COLO829 (cell line): Measurements from ENCODE around the gene ASB16.
"Not testable (repeated sequence)": the region's sequence is repeated elsewhere in the genome, so short reads cannot be mapped to it uniquely, and the experiment has no call there.

Experiments
- DNase-seq: peaks from one replicate; pipeline ENCODE4 v3.0.0; 2012; ENCODE audit warnings: low spot score

The ASB16 gene

GRCh38 chr17:44149066-44149465 lies 21.4 kb upstream of the ASB16 start:
- DNase-seq = not testable (repeated sequence)

GRCh38 chr17:44149750-44150329 lies 20.7 kb upstream of the ASB16 start:
- no peak for DNase-seq

- no peak for DNase-seq
Observed at GRCh38 chr17:44152875-44153274, 17.6 kb upstream of the ASB16 start.

GRCh38 chr17:44155488-44155887 lies 15.0 kb upstream of the ASB16 start:
- DNase-seq = no peak

- no peak for DNase-seq
Observed at GRCh38 chr17:44159519-44160210, 10.8 kb upstream of the ASB16 start.

- DNase-seq = no peak
Observed at GRCh38 chr17:44164476-44164875, 6.0 kb upstream of the ASB16 start.

GRCh38 chr17:44167181-44167861 lies 3.2 kb upstream of the ASB16 start:
- DNase-seq = no peak

GRCh38 chr17:44170135-44170498 lies 387 bp upstream of the ASB16 start:
- DNase-seq = no peak

GRCh38 chr17:44171931-44172455 lies 1.5 kb downstream of the ASB16 start:
- DNase-seq = no peak

GRCh38 chr17:44174427-44174826 lies 3.9 kb downstream of the ASB16 start:
- DNase-seq = no peak

GRCh38 chr17:44176257-44176656 lies 5.8 kb downstream of the ASB16 start:
- no peak for DNase-seq

GRCh38 chr17:44176671-44177501 lies 6.4 kb downstream of the ASB16 start:
- DNase-seq = no peak

GRCh38 chr17:44177640-44178039 lies 7.1 kb downstream of the ASB16 start:
- no peak for DNase-seq

- DNase-seq = no peak
Observed at GRCh38 chr17:44178133-44178532, 7.6 kb downstream of the ASB16 start.

GRCh38 chr17:44183024-44183423 lies 12.5 kb downstream of the ASB16 start:
- no peak for DNase-seq

- DNase-seq = no peak
Observed at GRCh38 chr17:44184212-44184810, 13.8 kb downstream of the ASB16 start.

- DNase-seq = peak; percentile 100
Observed at GRCh38 chr17:44186307-44187130, 16.0 kb downstream of the ASB16 start, which contains the start of gene TMUB2. Gene TMUB2 (plus strand): TSS chr17:44186972. CDS start chr17:44187709, 737 bp downstream.

- DNase-seq = no peak
Observed at GRCh38 chr17:44187131-44187899, 16.8 kb downstream of the ASB16 start.

- DNase-seq = no peak
Observed at GRCh38 chr17:44188576-44189403, 18.3 kb downstream of the ASB16 start.
